Activated naive CD4-positive, alpha-beta T cell treated with anti-CD3 and anti-CD28 coated beads, Interleukin-2, amount 50 U/mL, for 24 hours (primary cell): ENCODE data around the gene TLK1.
"Not testable (repeated sequence)": the region's sequence is repeated elsewhere in the genome, so short reads cannot be mapped to it uniquely, and the experiment has no call there.

Source experiments
- H3K27ac Mint-ChIP-seq: one replicate; pipeline ENCODE4 v1.8.0; 2021; ENCODE audit warnings: mild to moderate bottlenecking, mixed read lengths
- H3K27me3 Mint-ChIP-seq: one replicate; pipeline ENCODE4 v1.8.0; 2021; ENCODE audit warnings: mixed read lengths
- H3K36me3 Mint-ChIP-seq: one replicate; pipeline ENCODE4 v1.8.0; 2021; ENCODE audit warnings: mixed read lengths
- H3K4me1 Mint-ChIP-seq: one replicate; pipeline ENCODE4 v1.8.0; 2021; ENCODE audit warnings: mixed read lengths
- H3K4me3 Mint-ChIP-seq: one replicate; pipeline ENCODE4 v1.8.0; 2021; ENCODE audit warnings: mild to moderate bottlenecking, mixed read lengths
- H3K9me3 Mint-ChIP-seq: one replicate; pipeline ENCODE4 v1.8.0; 2021; ENCODE audit warnings: mixed read lengths

The TLK1 gene

GRCh38 chr2:171134624-171135230, 26.0 kb downstream of the TLK1 start:
- Mint-ChIP-seq H3K27me3 (no peaks in the 10 kb centered on the region), H3K4me3 (no peak overlapping the region), H3K27ac (peak overlapping the region; percentile 49), H3K4me1 (peaks cover 79% of the 10 kb centered on the region), H3K9me3 (no peaks in the 10 kb centered on the region), H3K36me3 (peaks cover 6% of the 10 kb centered on the region)

GRCh38 chr2:171132086-171132485, 28.6 kb downstream of the TLK1 start:
- Mint-ChIP-seq H3K9me3 (no peaks in the 10 kb centered on the region), H3K4me3 (peak overlapping the region; percentile 26), H3K4me1 (peaks cover 84% of the 10 kb centered on the region), H3K27ac (no peak overlapping the region), H3K27me3 (no peaks in the 10 kb centered on the region), H3K36me3 (peaks cover 6% of the 10 kb centered on the region)

GRCh38 chr2:171128461-171128860, 32.2 kb downstream of the TLK1 start:
- H3K27ac Mint-ChIP-seq: no peak overlapping the region
- H3K9me3 Mint-ChIP-seq: no peaks in the 10 kb centered on the region
- H3K4me3 Mint-ChIP-seq: no peak overlapping the region
- peaks cover 82% of the 10 kb centered on the region for H3K4me1 Mint-ChIP-seq
- H3K36me3 Mint-ChIP-seq: peaks cover 3% of the 10 kb centered on the region
- H3K27me3 Mint-ChIP-seq: no peaks in the 10 kb centered on the region

DNA sequence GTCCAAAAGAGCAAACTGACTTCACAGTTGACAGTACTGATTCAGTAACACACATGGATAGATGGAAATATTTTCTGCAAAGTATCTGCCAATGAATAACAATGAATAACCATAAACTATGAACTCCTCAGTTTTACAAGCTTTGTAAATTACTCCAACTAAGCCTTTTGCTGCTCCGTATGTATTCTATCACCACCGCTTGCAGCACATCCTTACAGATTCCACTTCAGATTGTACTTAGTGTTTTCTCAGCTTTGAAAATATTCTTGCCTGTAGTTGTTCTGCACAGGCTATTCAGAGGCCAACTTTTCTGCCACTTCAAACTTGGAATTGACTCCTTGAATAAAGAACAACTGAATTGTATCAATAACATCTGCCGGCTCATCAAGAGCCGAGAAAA, 36.2 kb downstream of the TLK1 start:
- Mint-ChIP-seq H3K4me1 (peaks cover 79% of the 10 kb centered on the region), H3K4me3 (no peak overlapping the region), H3K27me3 (no peaks in the 10 kb centered on the region), H3K36me3 (no peaks in the 10 kb centered on the region), H3K27ac (no peak overlapping the region), H3K9me3 (no peaks in the 10 kb centered on the region)

DNA sequence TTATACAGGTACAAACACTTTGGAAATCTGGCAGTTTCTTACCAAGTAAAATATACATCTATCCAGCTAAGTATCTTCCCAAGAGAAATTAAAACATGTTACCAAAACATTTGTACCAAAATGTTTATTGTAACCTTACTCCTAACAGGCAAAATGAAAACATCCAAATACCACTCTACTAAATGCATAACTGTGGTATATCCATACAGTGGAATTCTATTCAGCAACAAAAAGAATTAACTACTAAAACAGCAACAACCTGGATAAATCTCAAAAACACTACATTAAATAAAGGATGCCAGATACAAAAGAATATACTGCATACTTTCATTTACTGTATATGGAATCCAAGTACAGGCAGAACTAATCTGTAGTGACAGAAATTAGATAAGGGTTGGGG, 51.1 kb downstream of the TLK1 start:
- H3K27me3 Mint-ChIP-seq: no peaks in the 10 kb centered on the region
- no peak overlapping the region for H3K27ac Mint-ChIP-seq
- no peak overlapping the region for H3K4me3 Mint-ChIP-seq
- no peaks in the 10 kb centered on the region for H3K9me3 Mint-ChIP-seq
- H3K4me1 Mint-ChIP-seq: peaks cover 76% of the 10 kb centered on the region
- H3K36me3 Mint-ChIP-seq: peaks cover 38% of the 10 kb centered on the region

GRCh38 chr2:171109020-171109419, 51.7 kb downstream of the TLK1 start:
- Mint-ChIP-seq H3K27ac (peak overlapping the region; percentile 43), H3K36me3 (peaks cover 36% of the 10 kb centered on the region), H3K4me1 (peaks cover 76% of the 10 kb centered on the region), H3K9me3 (no peaks in the 10 kb centered on the region), H3K27me3 (no peaks in the 10 kb centered on the region), H3K4me3 (no peak overlapping the region)

GRCh38 chr2:171107803-171108202, 52.9 kb downstream of the TLK1 start:
- no peak overlapping the region for H3K4me3 Mint-ChIP-seq
- peaks cover 36% of the 10 kb centered on the region for H3K36me3 Mint-ChIP-seq
- H3K27me3 Mint-ChIP-seq: no peaks in the 10 kb centered on the region
- no peaks in the 10 kb centered on the region for H3K9me3 Mint-ChIP-seq
- peaks cover 84% of the 10 kb centered on the region for H3K4me1 Mint-ChIP-seq
- H3K27ac Mint-ChIP-seq: no peak overlapping the region

- Mint-ChIP-seq H3K36me3 (peaks cover 44% of the 10 kb centered on the region), H3K4me1 (peaks cover 71% of the 10 kb centered on the region), H3K27ac (no peak overlapping the region), H3K4me3 (no peak overlapping the region), H3K27me3 (no peaks in the 10 kb centered on the region), H3K9me3 (no peaks in the 10 kb centered on the region)
Observed at GRCh38 chr2:171104379-171104778, 56.3 kb downstream of the TLK1 start.

GRCh38 chr2:171102802-171103201, 57.9 kb downstream of the TLK1 start:
- Mint-ChIP-seq H3K27ac (peak overlapping the region; percentile 85), H3K4me3 (peak overlapping the region; percentile 69), H3K36me3 (peaks cover 51% of the 10 kb centered on the region), H3K9me3 (peaks cover 5% of the 10 kb centered on the region), H3K4me1 (peaks cover 58% of the 10 kb centered on the region), H3K27me3 (no peaks in the 10 kb centered on the region)

- Mint-ChIP-seq H3K9me3 (peaks cover 5% of the 10 kb centered on the region), H3K4me3 (no peak overlapping the region), H3K36me3 (peaks cover 51% of the 10 kb centered on the region), H3K27me3 (no peaks in the 10 kb centered on the region), H3K4me1 (peaks cover 51% of the 10 kb centered on the region), H3K27ac (peak overlapping the region; percentile 12)
Observed at GRCh38 chr2:171100370-171100769, 60.3 kb downstream of the TLK1 start.

DNA sequence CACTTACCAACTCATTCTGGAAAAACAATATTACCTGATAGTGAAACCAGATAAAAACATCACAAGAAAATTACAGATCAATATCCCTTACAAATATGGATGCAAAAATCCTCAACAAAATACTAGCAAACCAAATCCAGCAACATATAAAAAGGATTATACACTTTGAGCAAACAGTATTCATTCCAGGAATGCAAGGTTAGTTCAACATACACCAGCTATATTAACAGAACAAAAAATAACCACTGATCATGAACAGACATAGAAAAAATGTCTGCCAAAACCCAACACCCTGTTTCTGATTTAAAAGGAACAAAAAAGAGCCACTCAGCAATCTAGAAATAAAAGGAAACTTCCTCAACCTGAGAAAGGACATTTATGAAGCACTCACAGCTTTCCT, 62.1 kb downstream of the TLK1 start:
- H3K9me3 Mint-ChIP-seq: peaks cover 5% of the 10 kb centered on the region
- H3K27me3 Mint-ChIP-seq: no peaks in the 10 kb centered on the region
- H3K4me3 Mint-ChIP-seq: no peak overlapping the region
- H3K4me1 Mint-ChIP-seq: peaks cover 54% of the 10 kb centered on the region
- H3K27ac Mint-ChIP-seq: no peak overlapping the region
- peaks cover 52% of the 10 kb centered on the region for H3K36me3 Mint-ChIP-seq

DNA sequence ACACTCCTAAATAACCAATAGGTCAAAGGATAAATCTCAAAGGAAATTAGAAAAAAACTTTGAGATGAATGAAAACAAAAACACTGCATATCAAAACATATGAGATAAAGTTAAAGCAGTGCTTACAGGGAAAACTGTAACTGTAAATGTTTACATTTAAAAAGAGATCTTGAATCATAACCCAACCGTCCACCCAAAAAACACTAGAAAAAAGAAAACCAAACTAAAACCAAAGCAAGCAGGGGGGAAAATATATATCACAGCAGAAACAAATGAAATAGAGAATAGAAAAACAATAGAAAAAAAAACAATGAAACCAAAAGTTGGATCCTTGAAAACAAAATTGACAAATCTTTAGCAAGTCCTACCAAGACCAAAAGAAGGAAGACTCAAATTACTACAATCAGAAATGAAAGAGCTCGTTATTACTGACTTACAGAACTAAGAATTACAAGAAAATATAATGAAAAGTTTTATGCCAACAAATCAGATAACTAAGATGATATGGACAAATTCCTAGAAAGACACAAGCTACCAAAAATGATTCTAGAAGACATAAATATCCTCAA, 65.6 kb downstream of the TLK1 start:
- H3K4me3 Mint-ChIP-seq: no peak overlapping the region
- no peaks in the 10 kb centered on the region for H3K27me3 Mint-ChIP-seq
- peaks cover 47% of the 10 kb centered on the region for H3K4me1 Mint-ChIP-seq
- H3K36me3 Mint-ChIP-seq: peaks cover 48% of the 10 kb centered on the region
- peak overlapping the region; percentile 91 for H3K27ac Mint-ChIP-seq
- H3K9me3 Mint-ChIP-seq: peaks cover 5% of the 10 kb centered on the region

- H3K9me3 Mint-ChIP-seq, H3K27ac Mint-ChIP-seq, H3K27me3 Mint-ChIP-seq, H3K4me3 Mint-ChIP-seq: not testable (repeated sequence)
- H3K4me1 Mint-ChIP-seq: peaks cover 77% of the 10 kb centered on the region
- peaks cover 30% of the 10 kb centered on the region for H3K36me3 Mint-ChIP-seq
Observed at GRCh38 chr2:171091517-171091916, 69.2 kb downstream of the TLK1 start.

GRCh38 chr2:171089489-171089888, 71.2 kb downstream of the TLK1 start:
- peaks cover 79% of the 10 kb centered on the region for H3K4me1 Mint-ChIP-seq
- peaks cover 25% of the 10 kb centered on the region for H3K36me3 Mint-ChIP-seq
- peak overlapping the region; percentile 98 for H3K27ac Mint-ChIP-seq
- H3K4me3 Mint-ChIP-seq: no peak overlapping the region
- H3K27me3 Mint-ChIP-seq: no peaks in the 10 kb centered on the region
- H3K9me3 Mint-ChIP-seq: no peaks in the 10 kb centered on the region

- Mint-ChIP-seq H3K27ac (peak overlapping the region; percentile 98), H3K4me1 (peaks cover 78% of the 10 kb centered on the region), H3K4me3 (no peak overlapping the region), H3K36me3 (peaks cover 19% of the 10 kb centered on the region), H3K9me3 (no peaks in the 10 kb centered on the region), H3K27me3 (no peaks in the 10 kb centered on the region)
Observed at GRCh38 chr2:171088057-171088834, 72.4 kb downstream of the TLK1 start.

GRCh38 chr2:171087547-171087946, 73.1 kb downstream of the TLK1 start:
- Mint-ChIP-seq H3K36me3 (peaks cover 19% of the 10 kb centered on the region), H3K27me3 (no peaks in the 10 kb centered on the region), H3K9me3 (no peaks in the 10 kb centered on the region), H3K4me1 (peaks cover 77% of the 10 kb centered on the region), H3K27ac (peak overlapping the region; percentile 98), H3K4me3 (peak overlapping the region; percentile 87)
